ENCODE measurements around the gene CEP72.
"Not testable (repeated sequence)": the region's sequence is repeated elsewhere in the genome, so short reads cannot be mapped to it uniquely, and the experiment has no call there.

The CEP72 gene

GRCh38 chr5:673831-674629 lies 61.9 kb downstream of the CEP72 start:
- DNase-seq = no peak

DNA sequence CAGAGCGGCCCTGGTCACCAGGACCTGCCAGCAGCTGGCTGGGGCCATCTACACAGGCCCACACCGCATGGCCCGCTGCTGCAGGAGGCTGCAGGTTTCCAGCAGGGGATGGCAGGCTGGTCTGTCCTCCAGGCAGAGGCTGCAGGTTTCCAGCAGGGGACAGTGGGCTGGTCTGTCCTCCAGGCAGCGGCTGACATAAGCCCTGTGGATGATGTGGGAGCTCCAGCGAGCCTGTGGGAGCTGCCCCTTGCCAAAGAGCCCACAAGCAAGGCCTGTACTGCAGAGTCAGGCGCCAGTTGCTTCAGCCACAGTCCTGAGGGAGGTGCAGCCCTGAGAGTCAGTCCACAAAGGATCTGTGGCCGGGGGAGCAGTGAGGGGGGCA lies 62.5 kb downstream of the CEP72 start:
- no peak for DNase-seq

- no peak for DNase-seq
These were observed 63.2 kb downstream of the CEP72 start for GRCh38 chr5:675111-675870.

DNA sequence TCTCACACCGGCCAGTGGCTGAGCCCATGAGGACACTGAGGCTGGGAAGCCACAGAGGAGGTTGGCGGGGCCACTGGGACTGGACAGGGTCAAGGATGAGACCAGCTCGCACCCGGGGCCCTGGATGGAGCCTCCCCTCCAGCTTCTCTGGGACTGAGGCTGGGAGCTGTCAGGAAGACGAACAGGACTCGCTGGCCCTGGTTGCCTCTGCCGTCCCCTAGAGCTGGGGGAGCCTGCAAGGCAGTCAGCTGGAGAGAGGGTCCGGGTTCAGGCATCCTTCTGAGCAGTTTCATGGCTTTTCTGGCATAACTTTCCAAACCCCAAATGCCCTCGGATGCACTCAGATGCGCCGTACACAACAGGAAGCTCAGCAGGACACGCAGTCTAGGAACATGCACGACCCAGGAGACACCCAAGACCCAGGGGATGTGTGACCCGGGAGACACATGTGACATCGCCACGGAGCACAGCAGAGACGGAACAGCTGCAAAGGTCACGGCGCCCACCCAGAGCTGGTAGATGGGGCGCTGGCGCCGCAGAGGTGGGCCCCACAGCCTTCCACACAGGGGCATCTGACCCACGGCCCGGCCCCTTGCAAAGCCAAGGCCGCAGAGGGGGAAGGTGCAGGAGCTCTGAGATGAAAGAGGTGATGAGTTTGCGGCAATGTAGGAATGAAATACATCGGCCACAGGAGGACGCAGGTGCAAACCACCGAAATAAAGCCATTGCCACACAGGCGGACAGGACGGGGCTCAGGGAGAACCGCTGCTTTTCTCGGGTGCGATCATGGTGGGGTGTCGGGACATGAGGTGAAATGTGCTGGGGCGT lies 63.9 kb downstream of the CEP72 start:
- DNase-seq = no peak

DNA sequence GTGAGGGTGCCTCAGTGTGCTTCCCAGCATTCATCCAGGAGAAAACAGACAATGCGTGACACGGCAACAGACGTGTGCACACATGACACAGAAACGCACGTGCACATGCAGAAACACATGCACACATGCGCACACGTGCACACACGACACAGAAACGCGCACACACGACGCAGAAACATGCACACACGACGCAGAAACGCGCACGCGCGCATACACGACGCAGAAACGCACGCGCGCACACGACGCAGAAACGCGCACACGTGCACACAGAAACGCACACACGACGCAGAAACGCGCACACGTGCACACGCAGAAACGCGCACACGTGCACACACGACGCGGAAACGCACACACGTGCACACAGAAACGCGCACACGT lies 64.5 kb downstream of the CEP72 start:
- no peak for DNase-seq

GRCh38 chr5:677131-678101 lies 65.3 kb downstream of the CEP72 start:
- DNase-seq = no peak

GRCh38 chr5:678521-678920 lies 66.4 kb downstream of the CEP72 start:
- DNase-seq = not testable (repeated sequence)

DNA sequence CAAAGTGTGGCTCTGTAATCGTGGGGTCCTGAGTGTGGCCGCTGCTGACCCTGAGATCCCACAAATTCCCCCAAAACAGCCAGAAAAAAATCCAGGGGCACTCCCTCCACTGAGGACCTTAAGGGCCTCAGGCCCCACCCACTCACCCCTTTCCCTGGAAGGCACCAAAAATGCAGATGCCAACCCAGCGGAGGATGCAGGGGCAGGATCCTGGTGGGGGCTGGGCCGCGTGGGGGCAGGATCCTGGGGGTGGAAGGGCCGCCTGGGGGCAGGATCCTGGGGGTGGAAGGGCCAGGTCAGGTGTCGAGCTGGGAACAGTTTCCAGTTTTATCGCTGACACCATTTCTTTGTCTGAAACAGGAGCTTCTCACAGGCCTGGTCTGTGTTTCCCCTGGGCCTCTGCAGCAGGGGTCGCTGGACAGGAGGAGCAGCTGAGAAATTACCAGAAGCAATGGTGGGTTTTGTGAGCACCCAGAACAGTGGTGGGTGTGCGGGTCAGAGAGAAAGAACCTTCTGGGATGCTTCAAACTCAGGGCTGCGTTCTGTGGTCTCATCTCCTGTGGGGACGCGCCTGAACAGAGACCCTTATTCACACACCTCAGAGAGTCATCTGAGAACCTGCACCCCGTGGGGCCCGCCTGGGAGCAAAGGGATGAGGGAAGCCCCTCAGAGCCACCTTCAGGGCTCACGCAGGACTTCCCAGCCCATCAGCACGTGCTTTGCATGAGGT lies 67.2 kb downstream of the CEP72 start:
- DNase-seq = not testable (repeated sequence)

GRCh38 chr5:680118-680795 lies 68.1 kb downstream of the CEP72 start:
- DNase-seq = not testable (repeated sequence)

- DNase-seq = not testable (repeated sequence)
These were observed 68.7 kb downstream of the CEP72 start for GRCh38 chr5:680836-681235.

- not testable (repeated sequence) for DNase-seq
These were observed 69.4 kb downstream of the CEP72 start for GRCh38 chr5:681317-682191.

DNA sequence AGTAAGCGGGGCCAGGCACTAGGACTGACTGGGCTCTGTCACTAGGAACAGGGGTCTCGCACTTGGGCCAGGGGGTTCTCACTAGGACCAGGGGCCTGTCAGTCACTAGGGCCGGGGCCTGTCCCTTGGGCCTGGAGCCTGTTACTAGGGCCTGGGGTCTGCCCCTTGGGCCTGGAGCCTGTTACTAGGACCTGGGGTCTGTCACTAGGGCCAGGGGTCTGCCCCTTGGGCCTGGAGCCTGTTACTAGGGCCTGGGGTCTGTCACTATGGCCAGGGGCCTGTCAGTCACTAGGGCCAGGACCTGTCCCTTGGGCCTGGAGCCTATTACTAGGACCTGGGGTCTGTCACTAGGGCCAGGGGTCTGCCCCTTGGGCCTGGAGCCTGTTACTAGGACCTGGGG lies 70.1 kb downstream of the CEP72 start:
- DNase-seq = not testable (repeated sequence)

GRCh38 chr5:682651-683358 lies 70.7 kb downstream of the CEP72 start:
- not testable (repeated sequence) for DNase-seq

- DNase-seq = no peak
These were observed 71.7 kb downstream of the CEP72 start for GRCh38 chr5:683551-684481.

- DNase-seq = no peak
These were observed 72.6 kb downstream of the CEP72 start for GRCh38 chr5:684751-685216.

DNA sequence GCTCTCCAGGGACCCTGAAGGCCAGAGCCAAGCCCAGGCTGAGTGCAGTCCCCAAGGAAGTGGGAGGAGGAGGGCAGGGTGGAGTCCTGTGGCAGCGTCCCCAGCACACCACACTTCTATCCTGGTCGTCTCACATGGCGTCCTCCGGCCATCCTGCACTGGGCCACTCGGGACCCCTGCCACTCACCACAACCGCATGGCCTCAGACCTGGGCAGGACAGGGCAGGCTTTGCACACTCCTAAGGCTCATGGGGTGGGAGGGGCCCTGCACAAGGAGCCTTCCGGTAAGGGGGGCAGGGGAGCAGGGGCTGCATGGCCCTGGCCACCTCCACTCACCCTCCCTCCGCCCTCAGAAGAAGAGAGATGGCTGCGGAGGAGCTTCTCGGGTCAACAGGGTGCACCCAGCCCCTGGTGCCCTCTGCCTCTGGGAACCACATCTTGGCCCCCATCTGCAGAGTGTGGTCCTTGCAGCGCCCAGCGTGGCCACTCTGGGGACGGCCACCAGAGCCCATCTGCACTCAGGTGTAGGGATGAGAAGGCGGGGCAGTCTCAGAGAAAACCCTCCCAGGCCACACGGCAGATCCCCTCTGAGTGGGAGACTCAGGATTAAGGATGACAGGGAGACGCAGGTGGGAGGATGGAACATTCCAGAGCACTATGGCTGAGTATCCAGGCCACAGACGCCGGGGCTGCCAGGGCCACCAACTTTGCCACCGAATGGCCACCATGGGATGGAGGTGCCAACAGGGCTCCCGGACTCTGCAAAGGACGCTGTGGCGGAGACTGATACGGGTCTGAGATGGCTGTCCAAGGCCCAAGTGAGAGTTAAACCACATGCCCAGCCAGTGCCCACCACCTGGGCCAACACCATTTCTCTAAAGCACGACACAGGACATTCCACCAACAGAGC lies 73.4 kb downstream of the CEP72 start:
- DNase-seq = no peak

- DNase-seq = not testable (repeated sequence)
These were observed 74.0 kb downstream of the CEP72 start for GRCh38 chr5:686172-686523.
